NCI-H748 treated with DMSO at 0.1 percent for 48 hours (cell line): ENCODE results near the gene CGB2.
"Not testable (repeated sequence)": the region's sequence is repeated elsewhere in the genome, so short reads cannot be mapped to it uniquely, and the experiment has no call there.

ENCODE experiments used
- DNase-seq: peaks from one replicate; lab custom pipeline; 2025; lab: John Stamatoyannopoulos, UW

CGB2 gene

GRCh38 chr19:49010453-49010852 is 21.2 kb upstream of the CGB2 start:
- DNase-seq = no peak

DNA sequence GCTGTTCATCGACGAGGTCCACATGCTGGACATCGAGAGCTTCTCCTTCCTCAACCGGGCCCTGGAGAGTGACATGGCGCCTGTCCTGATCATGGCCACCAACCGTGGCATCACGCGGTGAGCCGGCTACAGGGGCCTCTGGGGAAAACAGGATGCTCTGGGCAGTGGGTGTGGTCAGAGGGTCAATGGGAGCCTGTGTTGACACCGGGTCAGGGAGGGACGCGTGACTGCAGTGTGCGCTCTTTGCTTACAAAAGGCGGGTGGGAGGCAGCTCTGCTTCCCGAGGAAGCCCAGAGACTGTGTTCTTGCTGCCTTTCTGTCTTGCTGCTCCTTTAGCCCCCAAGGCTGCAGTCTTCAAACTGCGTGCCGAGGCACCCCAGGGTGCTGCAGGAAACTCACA is 20.5 kb upstream of the CGB2 start:
- no peak for DNase-seq

DNA sequence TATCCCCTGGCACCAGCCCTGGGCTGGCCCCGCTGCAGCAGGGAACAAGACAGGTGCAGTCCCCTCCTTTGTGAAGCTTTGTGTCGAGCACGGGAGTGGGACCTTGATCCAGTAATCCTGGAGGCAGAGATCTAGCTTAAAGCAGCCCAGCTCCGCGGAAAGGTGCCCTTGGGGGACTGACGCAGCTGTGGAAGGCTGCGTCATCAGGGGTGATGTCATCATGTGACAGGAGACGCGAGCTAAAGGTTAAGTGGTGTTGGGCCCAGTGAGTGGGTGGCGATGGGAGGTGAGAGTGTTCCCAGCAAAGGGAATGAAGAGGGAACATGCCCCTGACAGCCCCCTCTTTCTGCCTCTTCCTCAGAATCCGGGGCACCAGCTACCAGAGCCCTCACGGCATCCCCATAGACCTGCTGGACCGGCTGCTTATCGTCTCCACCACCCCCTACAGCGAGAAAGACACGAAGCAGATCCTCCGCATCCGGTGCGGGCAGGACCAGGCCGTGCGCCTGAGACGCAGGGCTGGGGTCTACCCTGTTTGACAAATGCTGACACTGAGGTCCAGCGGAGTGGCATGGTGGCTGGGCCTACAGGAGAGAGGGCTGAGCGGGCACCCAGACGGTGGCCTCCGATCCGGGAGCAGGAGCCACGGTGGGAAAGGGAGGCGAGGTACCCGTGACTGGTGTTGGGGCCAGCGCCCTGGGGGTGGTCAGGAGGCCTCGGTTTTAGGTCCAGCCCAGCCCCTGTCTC is 17.4 kb upstream of the CGB2 start:
- DNase-seq = no peak

DNA sequence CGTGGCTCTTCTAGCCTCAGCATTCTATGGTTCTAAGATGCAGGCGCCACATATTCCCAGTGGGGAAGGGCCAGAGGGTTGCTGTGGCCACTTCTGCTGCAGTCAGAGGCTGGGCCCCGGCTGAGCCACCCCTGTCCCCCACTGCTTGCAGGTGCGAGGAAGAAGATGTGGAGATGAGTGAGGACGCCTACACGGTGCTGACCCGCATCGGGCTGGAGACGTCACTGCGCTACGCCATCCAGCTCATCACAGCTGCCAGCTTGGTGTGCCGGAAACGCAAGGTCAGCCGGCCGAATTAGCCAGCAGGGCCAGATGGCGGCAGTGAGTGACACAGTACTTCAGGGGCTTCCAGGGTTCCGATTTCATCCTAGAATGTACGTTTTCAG is 16.8 kb upstream of the CGB2 start:
- DNase-seq = no peak

- DNase-seq = no peak
Measured at GRCh38 chr19:49016067-49016839, 15.4 kb upstream of the CGB2 start.

- no peak for DNase-seq
Measured at GRCh38 chr19:49017041-49017665, 14.5 kb upstream of the CGB2 start, which contains the start of gene LHB. Gene LHB, minus strand, starts transcription at chr19:49017091. Its CDS starts 10 bp downstream, at chr19:49017081.

GRCh38 chr19:49017666-49018351 is 13.9 kb upstream of the CGB2 start:
- DNase-seq = peak; percentile 31

DNA sequence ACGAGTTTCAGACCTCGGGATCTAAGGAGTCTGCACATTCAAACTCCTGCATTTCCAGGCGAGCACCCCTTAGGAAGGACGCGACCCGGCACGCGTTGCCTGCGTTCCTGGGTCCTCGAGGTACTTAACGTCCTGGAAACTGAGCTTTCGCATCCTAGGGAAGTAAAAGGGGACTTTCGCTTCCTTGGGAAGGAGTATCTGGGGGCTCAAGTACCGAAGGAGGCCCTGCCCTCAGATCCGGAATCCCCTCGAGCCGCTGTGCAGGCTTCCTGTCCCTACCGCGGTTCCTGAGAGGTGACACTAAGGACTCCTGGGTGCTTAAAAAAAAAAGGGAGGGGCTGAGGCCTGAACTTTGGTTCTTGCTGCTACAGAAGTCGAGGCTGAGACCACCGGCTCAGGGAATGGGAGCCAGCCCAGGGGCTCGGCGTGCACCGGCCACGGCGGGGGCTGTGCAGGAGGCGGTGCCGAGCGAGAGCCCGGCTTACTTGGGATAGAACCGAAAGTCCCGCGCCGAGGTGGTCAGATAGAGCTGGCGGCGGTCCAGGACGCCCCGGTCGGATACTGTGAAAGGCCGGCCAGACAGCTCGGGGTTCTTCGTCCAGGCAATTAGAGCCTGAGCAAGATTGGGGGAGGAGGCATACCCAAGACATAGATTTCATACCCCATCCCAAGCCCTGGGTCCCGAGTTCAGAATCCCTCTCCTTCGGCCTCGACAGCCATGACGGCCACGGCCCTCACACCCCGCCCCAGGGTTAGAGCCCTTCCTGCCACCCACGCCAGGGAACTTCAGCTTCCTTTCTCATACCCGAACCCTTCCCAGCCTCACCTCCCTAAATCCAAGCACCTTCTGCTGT is 13.1 kb upstream of the CGB2 start:
- not testable (repeated sequence) for DNase-seq

GRCh38 chr19:49019242-49019932 is 12.3 kb upstream of the CGB2 start:
- peak; percentile 39 for DNase-seq

- DNase-seq = no peak
Measured at GRCh38 chr19:49020342-49020741, 11.3 kb upstream of the CGB2 start.

- DNase-seq = no peak
Measured at GRCh38 chr19:49020931-49021895, 10.5 kb upstream of the CGB2 start.

GRCh38 chr19:49022116-49022515 is 9.6 kb upstream of the CGB2 start:
- DNase-seq = no peak

- DNase-seq = not testable (repeated sequence)
Measured at GRCh38 chr19:49024233-49024632, 7.5 kb upstream of the CGB2 start, which contains the start of gene CGB3. Gene CGB3, minus strand, starts transcription at chr19:49024333. Its CDS starts 362 bp downstream, at chr19:49023971.

DNA sequence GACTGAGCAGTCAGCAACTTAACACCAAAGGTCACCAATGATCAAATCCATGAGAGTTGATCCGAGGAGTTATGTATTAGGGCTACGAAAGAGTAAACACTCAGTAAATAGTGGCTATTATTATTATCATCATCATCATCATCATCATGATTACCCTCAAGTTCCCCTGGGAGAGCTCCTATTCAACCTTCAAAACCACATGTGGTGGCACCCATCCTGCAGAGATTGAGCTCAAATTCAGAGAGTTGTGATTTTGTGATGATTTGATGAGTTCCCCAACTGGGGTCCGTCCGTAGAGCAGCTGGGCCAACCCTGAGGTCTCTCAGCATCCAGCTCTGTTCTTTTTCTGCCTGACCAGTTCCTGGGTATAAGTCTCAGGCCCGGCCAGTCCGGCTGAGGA is 6.6 kb upstream of the CGB2 start:
- DNase-seq = not testable (repeated sequence)

DNA sequence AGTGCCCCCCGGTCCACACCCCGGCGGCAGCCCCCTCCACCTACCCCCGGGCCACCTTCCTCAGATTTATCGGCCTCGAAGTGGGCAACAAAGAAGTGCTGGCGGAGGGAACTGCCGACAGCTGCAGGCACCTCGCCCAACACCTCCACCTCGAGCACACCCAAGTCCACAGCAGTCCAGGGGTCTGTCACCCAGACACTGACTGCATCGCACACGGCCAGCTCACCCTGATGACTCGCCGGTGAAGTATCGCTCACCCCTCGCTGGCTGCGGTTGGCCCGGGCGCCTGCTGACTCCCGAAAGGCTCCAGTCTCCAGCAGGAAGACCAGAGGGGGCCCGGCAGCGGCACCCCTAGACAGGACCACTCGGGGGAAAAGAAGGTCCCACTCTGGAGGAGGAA is 6.1 kb upstream of the CGB2 start:
- DNase-seq = not testable (repeated sequence)

GRCh38 chr19:49028686-49029085 is 3.0 kb upstream of the CGB2 start:
- not testable (repeated sequence) for DNase-seq

- not testable (repeated sequence) for DNase-seq
Measured at GRCh38 chr19:49029749-49030148, 1.9 kb upstream of the CGB2 start.

DNA sequence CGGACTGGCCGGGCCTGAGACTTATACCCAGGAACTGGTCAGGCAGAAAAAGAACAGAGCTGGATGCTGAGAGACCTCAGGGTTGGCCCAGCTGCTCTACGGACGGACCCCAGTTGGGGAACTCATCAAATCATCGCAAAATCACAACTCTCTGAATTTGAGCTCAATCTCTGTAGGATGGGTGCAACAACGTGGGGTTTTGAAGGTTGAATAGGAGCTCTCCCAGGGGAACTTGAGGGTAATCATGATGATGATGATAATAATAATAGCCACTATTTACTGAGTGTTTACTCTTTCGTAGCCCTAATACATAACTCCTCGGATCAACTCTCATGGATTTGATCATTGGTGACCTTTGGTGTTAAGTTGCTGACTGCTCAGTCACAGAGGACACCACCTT is 1.4 kb upstream of the CGB2 start:
- DNase-seq = not testable (repeated sequence)

GRCh38 chr19:49036815-49037214 is 5.1 kb downstream of the CGB2 start, which contains the start of gene CGB1:
Gene CGB1, minus strand, starts transcription at chr19:49036895. Its CDS starts 184 bp downstream, at chr19:49036711.
- DNase-seq = not testable (repeated sequence)
